ENCODE measurements around the gene SPTBN1.

Gene SPTBN1

DNA sequence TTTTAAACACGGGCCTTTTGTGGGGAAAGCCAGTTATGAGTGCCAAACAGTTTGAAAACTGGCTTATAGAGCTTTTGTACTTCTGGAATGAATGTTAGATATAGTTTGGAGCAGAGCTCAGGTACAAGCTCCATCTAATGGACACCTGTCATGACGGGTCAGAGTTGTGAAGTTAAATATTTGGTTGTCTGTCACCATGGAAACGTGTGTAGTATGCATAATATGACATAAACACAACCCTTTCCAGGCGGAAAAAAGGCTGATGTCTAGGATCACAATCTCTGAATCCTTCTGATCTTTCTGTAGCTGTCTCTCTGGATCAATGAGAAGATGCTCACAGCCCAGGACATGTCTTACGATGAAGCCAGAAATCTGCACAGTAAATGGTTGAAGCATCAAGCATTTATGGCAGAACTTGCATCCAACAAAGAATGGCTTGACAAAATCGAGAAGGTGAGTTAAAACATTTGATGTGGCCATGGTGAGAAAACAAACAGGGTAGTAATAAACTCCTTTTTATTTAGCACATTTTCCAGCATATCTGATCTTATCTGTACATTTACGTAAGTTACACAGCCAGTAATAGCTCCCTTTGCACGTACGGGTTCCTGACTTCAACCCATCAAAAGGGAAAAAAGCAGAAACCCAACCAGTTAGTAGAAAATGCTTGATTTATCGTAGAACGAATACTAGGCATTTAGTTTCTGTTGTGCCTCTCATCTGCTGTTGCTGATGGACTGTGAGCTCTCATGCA is 186.7 kb downstream of the SPTBN1 start:
- no peak for DNase-seq (ENCODE audit: low read depth)
- TF ChIP-seq, protein P1, sequence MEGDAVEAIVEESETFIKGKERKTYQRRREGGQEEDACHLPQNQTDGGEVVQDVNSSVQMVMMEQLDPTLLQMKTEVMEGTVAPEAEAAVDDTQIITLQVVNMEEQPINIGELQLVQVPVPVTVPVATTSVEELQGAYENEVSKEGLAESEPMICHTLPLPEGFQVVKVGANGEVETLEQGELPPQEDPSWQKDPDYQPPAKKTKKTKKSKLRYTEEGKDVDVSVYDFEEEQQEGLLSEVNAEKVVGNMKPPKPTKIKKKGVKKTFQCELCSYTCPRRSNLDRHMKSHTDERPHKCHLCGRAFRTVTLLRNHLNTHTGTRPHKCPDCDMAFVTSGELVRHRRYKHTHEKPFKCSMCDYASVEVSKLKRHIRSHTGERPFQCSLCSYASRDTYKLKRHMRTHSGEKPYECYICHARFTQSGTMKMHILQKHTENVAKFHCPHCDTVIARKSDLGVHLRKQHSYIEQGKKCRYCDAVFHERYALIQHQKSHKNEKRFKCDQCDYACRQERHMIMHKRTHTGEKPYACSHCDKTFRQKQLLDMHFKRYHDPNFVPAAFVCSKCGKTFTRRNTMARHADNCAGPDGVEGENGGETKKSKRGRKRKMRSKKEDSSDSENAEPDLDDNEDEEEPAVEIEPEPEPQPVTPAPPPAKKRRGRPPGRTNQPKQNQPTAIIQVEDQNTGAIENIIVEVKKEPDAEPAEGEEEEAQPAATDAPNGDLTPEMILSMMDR (IDR thresholded peaks at IDR 0.05; ENCODE audit: low read depth, low read length, missing control alignments): no peak

DNA sequence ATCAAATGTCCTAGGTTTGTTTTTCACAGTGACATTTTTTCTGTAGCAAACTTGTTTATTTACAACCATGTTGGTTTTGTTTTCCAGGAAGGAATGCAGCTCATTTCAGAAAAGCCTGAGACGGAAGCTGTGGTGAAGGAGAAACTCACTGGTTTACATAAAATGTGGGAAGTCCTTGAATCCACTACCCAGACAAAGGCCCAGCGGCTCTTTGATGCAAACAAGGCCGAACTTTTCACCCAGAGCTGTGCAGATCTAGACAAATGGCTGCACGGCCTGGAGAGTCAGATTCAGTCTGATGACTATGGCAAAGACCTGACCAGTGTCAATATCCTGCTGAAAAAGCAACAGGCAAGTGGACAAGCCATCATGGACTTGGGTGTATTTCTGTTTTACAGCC is 188.1 kb downstream of the SPTBN1 start:
- TF ChIP-seq, protein P1 (IDR thresholded peaks at IDR 0.05; ENCODE audit: low read depth, low read length, missing control alignments): no peak
- DNase-seq (ENCODE audit: low read depth): no peak
- H3K4me3 ChIP-seq (ENCODE audit: low read depth, low read length): no peak overlapping the region

More for the DNA sequence above, 186.7 kb downstream of the SPTBN1 start:
- no peak overlapping the region for H3K4me3 ChIP-seq (ENCODE audit: low read depth, low read length)

DNA sequence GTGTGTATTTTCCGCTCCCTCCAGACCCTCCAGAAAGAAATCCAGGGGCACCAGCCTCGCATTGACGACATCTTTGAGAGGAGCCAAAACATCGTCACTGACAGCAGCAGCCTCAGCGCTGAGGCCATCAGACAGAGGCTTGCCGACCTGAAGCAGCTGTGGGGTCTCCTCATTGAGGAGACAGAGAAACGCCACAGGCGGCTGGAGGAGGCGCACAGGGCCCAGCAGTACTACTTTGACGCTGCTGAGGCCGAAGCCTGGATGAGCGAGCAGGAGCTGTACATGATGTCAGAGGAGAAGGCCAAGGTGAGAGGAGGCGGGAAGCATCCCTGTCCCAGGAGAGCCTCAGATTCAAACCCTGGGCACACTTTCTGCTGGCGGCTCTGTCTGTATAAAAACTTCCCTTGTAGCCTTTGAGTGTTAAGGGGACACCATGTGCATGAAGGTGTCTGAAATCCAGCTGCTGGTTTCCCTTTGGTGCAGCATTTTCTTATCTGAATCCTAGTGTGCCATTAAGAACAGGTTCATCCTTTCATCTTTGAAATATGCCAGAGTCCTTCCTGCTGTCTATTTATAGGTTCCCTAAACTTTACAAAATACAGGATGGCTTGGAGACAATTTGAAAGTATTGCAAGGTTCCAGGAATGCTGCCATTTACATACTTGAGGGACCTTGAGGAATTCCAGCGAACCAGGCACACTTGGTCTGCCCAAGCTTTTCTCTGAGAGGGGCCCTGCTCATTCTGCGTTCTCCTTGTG is 190.2 kb downstream of the SPTBN1 start:
- H3K4me3 ChIP-seq (ENCODE audit: low read depth, low read length): no peak overlapping the region
- TF ChIP-seq, protein P1 (IDR thresholded peaks at IDR 0.05; ENCODE audit: low read depth, low read length, missing control alignments): no peak
- DNase-seq (ENCODE audit: low read depth): no peak

DNA sequence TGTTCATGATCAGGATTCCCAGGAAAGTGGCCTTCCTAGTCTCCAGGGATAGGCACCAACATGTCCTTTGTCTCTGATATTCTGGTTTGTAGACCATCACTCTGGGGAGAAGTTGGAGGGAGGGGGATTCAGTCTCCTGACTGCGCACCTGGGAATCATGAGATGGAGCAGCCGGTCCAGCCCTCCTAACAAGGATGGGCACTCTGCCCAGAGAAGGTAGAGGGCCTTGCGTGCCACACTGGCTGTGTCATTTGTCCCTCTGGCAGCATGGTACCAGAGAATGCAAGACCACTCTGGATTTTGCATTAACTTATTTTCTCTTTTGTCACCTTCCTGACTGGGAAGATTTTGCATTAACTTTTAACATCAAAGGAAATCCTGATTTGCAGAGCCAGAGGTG is 192.1 kb downstream of the SPTBN1 start:
- no peak for DNase-seq (ENCODE audit: low read depth)
- no peak overlapping the region for H3K4me3 ChIP-seq (ENCODE audit: low read depth, low read length)
- TF ChIP-seq, protein P1 (IDR thresholded peaks at IDR 0.05; ENCODE audit: low read depth, low read length, missing control alignments): no peak

DNA sequence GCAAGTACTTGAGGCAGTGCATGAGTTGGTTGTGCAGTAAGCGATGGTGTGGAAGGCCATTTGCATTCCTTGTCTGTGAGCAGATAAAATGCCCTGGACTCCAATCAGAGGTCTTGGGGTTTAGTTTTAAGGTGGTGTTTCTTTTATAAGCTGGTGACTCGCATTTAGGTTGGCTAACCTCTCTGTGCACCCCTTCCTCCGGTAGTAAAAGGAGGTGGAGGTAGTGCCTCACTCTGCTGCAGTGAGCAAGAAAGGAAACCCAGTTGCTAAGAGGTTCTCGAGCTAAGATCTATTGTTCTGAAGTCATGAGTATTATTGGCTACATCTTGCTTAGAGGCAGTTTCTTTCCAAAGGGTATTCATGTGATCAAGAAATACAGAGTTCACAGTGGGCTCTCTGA is 193.1 kb downstream of the SPTBN1 start:
- no peak for DNase-seq (ENCODE audit: low read depth)
- TF ChIP-seq, protein P1 (IDR thresholded peaks at IDR 0.05; ENCODE audit: low read depth, low read length, missing control alignments): no peak
- H3K4me3 ChIP-seq (ENCODE audit: low read depth, low read length): no peak overlapping the region

DNA sequence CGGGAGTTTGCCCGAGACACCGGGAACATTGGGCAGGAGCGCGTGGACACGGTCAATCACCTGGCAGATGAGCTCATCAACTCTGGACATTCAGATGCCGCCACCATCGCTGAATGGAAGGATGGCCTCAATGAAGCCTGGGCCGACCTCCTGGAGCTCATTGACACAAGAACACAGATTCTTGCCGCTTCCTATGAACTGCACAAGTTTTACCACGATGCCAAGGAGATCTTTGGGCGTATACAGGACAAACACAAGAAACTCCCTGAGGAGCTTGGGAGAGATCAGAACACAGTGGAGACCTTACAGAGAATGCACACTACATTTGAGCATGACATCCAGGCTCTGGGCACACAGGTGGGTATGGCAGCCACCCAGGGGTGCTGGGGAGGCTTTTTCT is 193.5 kb downstream of the SPTBN1 start:
- no peak overlapping the region for H3K4me3 ChIP-seq (ENCODE audit: low read depth, low read length)
- TF ChIP-seq, protein P1 (IDR thresholded peaks at IDR 0.05; ENCODE audit: low read depth, low read length, missing control alignments): no peak
- DNase-seq (ENCODE audit: low read depth): no peak

Measured in GM12864 (cell line).